CD4-positive, alpha-beta T cell treated with Interleukin-15 for 4 hours (primary cell): ENCODE measurements around the gene GAS2L1.
A peak's percentile ranks its signal among the peaks of the same experiment; 100 is the strongest.

ENCODE experiments used
- DNase-seq: peaks from one replicate; pipeline ENCODE4 v3.0.0-alpha.2; 2020; ENCODE audit warnings: low spot score

GAS2L1 gene

DNA sequence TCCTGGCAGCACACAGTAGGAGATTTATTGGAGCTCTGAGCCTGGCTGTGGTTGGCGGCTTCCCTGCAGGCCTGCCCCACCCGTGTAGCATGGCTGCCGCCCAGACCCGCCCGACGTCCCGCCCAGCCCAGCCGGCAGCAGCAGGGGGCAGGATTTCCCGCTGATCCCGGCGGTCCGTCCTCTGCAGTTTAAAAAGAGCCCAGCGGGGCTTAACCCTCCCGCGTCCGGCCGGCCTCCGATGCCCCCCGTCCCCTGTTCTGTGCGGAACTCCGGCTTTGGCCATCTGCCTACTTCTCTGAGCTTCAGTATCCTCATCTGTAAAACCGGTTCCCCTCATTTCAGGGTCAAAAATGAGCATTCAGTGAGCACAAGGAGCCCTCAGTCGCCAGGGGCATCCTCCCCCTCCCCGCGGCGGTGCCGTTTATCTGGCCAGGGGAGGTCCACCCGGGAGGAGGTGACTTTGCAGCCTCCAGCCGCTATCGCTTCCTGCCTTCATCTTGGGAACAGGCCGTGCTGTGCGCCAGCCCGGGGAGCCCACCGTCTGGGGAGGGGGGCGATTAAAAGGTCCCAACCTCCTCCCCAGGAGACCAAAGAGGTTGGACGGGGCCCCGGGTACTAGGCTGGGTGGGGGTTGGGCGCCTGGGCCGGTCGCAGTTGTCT lies at the start of gene GAS2L1:
Gene GAS2L1, plus strand, starts transcription at position 476 of the 660 bp plus-strand sequence. CDS start 1,456 bp downstream, outside the sequence.
- peak; percentile 33 for DNase-seq

DNA sequence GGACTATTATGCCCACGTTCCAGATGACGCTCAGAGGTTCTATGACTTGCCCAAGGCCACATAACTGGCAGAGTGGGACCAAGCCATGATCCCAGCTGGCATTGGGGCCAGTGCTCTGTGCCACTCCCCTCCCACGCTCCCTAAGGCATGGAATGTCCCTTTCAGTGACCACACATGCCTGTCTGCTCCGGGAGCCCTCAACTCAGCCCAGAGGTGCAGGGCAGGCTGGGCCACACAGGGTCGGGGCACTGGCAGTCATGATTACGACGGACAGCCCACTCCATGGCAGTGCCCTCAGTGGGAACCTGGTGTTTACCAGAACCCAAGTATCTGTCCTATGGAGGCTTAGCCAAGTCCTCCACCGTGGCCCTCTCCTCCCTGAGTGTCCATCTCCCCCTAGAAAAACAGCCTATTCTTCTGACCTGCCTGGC lies 48.7 kb upstream of the GAS2L1 start:
- DNase-seq, result no peak

DNA sequence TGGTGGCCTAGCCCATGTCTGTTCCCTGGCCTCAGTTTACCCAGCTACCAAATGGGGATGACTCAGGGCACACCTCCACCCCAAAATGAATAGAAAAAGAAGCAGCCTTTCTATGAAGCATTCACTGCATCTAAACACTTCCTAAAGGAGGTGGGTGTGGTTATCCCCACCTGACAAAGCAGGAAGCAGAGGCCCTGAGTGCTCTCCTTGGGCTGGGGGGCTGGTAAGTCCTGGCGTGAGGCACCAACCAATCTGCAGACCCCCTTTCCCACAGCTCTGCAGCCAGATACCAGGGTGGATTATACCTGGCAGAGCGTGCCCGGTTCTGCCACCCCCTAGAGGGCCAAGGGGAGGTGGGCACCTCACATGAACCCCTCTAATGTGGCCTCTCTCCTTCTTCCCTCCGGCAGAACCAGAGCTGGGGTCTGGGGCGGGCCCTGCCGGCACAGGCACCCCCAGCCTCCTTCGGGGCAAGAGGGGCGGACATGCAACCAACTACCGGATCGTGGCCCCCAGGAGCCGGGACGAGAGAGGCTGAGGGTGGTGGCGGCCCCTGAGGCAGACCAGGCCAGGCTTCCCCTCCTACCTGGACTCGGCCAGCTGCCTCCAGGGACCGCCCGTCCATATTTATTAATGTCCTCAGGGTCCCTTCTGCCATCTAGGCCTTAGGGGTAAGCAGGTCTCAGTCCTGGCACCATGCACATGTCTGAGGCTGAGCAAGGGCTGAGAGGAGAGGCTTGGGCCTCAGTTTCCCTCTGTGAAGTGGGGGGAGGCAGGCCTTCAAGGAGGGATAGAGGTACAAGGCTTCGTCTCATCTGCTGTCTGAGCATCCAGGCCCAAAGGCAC lies 47.8 kb upstream of the GAS2L1 start:
- no peak for DNase-seq

DNA sequence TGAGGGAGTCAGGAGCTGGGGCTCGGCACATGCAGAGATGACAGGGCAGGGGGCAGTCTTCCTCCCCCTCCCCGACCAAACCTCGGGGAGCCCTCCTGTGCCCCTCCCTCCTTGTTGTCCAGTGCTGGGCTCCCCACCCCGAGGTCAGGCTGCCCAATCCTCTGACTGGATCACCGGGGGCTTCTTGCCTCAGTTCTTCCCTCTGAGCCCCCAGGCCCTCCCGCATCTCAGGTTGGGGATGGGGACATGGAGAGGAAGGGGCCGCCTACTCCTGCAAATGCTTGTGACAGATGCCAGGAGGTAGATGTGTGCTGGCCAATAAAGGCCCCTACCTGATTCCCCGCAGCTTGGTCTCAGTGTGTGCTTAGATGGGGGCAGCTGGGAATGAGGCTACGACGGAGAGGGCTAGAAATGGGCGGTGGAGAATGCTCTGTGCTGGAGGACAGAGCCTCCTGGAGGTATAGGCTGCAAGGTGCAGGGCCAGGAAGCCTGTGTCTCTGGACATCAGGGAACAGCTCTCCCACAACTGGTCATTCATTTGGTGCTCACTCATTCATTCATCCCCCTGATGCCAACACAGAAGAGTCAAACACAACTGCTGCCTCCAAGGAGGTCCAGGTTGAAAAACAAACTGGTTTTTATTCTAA lies 47.1 kb upstream of the GAS2L1 start:
- DNase-seq, result no peak

DNA sequence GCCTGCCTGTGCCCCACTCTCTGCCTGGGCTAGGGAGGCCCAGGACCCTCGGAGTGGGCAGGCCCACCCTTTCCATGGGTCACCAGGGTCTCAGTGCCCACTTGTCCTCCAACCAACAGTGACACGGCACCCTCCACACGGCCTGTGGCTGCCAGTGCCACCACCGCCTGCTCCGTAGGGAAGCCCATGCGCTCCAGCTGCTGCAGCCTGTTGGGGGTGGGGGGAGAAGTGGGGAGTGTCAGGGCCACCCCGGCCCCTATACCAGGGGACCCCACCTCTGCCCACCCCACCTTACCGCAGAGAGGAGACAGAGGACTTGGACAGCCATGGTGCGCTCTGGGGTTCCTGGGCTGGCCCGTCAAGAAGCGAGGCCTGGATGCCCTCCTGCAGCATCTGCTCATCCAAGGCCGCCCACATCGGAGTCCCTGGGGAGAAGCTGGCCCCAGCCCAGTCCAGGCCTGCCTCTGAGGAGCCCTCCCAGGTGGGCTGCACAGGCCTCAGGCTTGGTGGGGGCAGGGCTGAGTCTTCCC lies 46.4 kb upstream of the GAS2L1 start:
- no peak for DNase-seq

DNA sequence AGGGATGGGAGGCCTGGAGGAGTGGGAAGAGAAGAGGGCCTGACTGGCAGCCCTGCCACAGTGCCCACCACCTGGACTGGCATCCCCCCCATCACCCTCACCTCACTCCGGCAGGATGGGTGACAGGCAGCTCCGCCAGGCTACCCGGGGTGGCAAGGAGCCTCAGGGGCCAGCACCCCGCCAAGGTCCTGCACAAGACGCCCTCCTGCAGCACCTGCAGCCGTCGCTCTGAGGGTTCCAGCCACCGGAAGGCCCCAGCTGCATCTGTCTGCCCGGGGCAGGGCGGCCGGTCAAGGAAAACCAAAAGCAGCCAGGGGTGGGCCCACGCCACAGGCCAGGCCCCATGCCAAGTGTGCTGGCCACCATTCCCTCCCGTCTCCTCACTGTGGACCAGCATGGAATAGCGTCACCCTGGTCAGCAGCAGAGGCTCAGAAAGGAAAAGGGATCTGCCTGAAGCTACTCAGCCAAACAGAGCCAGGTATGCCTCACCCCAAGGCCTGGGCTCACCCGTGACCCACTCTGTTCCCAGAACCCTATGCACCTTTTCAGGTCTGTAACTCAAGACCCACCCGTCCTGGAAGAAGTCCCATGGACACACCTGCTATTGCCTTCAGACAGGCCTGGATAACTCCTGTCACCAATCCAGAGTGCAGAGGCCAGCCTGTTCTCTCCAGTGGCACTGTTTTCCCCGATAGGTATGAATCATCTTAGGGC lies 45.7 kb upstream of the GAS2L1 start:
- no peak for DNase-seq

DNA sequence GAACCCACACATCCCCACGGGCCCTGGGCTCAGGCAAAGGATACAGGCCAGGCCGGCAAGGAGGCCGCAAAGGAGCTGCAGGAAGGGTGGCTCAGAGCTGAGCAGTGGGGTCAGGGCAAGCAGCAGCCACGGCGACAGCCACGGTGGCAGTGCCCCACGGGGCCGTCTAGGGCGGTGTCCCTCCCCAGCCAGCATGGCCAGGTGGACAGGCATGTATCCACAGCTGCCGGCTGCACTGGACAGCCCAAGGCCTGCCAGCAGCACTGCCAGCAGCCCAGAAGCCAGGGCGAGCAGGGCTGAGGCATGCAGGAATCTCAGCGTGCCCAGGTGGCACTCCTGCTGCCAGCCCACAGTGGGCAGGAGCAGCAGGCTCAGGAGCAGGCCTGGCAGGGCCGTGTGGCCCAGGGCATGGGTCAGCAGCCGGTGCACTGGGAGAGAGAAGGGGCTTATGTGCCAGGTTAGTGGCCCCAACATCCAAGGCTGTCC lies 42.6 kb upstream of the GAS2L1 start:
- DNase-seq, result no peak

DNA sequence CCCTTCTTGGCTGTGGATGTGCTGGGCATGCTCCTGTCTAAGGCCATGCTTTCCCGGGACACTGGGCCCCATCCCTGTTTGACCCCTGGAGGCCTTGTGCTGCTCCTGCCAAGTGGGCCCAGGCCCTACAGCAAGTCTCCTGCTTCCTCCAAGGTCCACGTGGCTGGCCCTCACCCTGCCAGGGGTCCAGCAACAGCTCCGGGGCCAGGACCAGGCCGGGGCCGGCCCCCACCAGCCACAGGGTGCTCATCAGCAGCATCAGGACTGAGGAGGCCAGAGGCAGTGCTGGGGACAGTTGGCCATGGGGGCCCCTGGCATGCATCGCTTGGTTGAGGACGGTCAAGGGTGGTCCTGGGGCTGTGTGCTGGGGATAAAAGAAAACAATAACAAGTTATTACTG lies 41.1 kb upstream of the GAS2L1 start:
- DNase-seq, result no peak

DNA sequence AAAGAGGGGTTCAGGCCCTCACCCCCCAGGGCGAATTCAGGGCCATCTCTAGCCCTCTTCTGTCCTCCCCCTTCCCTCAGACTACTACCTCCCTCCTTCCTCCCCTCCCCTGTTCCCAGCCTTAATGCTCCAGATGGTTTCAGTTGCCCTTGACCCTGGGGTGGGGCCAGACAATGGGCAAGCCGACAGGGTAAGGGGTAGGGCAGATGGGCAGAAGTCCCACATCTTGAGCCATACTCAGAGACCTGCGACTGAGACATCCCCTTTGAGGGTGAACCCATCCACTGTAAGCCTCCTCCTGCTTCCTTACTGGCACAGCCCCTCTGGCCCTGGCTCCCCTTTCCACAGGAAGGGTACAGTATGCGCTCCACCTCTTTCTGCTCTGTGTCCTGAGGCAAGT lies 40.5 kb upstream of the GAS2L1 start:
- DNase-seq, result no peak

DNA sequence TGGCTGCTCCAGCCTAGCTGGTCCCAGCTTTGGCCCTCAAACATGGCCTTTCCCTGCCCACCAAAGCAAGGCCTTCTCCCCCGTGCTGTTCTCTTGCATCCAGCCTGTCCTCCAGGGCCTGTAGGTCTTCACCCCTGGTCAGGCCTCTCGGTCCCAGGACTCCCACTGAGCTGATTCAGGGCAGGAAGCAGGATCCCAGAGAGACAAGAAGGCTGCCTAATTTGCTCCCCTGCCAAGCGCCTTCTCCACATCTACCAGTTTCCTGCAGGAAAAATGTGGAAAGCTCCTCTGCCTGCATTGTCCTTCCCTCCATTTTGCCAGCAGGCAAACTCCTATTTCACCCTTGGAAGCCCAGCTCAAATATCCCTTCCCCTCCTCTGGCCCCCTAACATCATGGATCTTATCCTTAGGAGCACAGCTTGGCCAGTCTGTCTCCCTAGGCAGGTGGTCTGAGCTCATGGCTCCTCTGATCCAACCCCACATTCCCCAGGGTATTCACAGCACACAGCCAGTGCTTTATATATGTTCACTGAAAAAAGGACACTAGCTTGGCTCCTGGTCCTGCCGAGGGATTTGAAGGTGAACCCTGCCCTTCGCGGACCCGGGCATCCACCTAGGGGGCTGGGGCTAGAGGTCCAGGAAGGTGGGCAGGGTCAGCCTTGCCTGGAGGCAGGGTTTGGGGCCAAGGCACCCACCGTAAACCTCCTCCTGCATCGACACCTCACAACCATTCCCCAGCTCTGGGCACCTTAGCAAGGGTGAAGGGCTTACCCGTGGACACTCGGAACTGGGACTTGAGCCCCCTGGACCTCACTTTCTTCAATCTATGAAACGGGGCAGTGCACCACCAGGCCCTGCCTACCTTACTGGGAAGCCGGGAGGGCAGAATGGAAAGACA lies 39.6 kb upstream of the GAS2L1 start:
- DNase-seq, result no peak

DNA sequence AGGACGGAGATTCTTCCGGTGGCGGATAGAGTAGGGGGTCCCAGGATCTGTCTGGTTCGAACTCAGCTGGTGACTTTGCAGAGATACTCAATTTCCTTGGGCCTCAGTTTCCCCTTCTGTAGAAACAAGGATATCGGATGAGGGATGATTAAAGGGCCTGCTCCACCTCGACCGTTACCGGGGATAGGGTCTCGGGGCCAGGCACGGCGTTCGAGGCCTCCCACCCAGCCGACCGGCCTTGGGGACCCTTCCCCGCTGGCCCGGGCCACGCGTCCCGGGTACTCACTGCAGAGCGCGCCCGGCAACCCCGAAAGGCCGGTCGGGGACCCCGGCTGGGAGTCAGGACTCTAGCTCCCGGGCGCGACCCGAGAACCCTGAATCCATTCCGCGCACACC lies 39.0 kb upstream of the GAS2L1 start:
- DNase-seq, result no peak

DNA sequence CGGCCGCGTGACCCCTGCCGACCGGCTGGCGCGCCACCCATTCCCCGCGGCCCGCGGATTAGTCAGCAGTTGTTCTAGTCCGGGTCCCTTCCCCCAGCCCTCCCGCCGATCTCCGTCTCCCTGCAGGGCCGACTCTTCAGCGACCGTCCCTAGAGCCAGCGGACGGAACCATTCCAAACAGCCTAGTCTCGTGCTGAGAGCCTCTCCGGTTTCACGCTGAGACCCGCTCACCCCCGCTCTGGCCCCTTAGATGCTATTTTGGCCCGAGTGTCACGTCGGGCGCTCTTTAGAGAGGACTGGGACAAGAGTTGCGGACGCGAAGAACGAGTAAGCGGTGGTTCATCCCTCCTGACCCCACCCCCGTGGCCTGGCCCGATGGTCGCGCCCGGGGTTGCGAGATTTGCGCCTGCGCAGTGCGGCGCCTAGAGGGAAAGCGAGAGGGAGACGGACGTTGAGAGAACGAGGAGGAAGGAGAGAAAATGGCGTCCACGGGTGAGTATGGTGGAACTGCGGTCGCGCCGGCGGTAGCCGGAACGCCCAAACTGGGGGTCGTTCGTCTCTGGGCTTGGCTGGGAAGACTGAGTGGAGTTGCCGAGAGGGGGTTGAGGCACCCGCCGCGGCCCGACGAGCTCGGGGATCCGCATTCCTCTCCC lies 38.5 kb upstream of the GAS2L1 start, which contains the start of the genes EWSR1 and RHBDD3:
Gene EWSR1, plus strand, starts transcription at position 411 of the 653 bp plus-strand sequence. Its CDS starts 69 bp downstream, at position 480.
Gene RHBDD3, minus strand, starts transcription at position 124 of the 653 bp plus-strand sequence. CDS start 2,355 bp downstream, outside the sequence.
- peak; percentile 98 for DNase-seq

DNA sequence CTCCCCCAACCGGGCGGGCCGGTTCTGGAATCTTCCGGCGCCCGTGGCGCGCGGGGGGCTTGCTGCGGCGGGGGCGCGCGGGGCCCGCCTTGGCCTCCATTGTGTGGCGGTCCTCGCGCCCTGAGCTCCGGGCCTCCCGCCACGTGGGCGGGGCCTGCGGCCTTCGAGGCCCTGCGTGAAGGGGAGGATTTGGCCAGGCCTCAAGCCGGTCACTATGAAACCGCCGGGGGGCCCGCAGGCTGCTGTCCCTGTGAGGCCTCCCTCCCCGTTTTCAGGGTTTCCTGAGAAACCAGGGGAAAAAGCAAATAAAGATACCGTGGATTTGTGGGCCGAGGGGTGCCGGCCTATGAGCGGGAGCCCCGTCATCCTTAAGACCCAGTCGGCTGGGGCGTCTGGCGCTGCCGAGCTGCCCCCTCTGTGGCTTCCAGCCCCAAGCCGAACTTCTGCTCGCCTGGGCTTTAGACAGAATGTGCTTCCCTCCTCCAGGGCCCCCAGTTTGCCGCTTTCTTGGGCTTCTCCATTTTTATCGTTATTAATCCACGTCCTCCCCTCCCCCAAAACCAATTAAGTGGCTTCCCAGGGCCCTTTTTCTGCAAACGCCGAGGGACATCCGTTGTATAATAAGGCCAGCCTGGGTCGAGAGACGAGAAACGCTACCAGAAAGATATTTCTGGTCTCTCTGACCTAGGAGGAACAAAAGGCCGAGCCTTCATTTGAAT lies 37.8 kb upstream of the GAS2L1 start:
- DNase-seq, result peak; percentile 20

DNA sequence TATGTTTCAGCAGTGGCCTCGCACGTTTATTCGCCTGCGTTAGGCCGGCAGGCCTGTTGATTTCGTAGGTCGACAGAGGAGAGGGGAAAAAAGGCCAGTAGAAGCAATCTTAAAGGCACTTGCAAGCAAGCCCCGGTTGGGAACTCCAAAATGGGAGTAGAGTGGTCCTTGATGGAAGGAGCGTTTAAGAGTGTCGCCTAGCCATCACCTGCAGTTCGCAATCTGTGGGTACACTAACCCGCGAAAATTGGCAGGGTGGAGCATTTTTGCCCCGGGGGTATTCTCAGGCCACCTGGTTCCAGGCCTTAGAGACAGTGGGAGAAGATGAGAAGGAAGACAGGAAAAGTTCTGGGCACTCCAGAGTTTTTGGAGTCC lies 37.2 kb upstream of the GAS2L1 start:
- DNase-seq, result no peak

DNA sequence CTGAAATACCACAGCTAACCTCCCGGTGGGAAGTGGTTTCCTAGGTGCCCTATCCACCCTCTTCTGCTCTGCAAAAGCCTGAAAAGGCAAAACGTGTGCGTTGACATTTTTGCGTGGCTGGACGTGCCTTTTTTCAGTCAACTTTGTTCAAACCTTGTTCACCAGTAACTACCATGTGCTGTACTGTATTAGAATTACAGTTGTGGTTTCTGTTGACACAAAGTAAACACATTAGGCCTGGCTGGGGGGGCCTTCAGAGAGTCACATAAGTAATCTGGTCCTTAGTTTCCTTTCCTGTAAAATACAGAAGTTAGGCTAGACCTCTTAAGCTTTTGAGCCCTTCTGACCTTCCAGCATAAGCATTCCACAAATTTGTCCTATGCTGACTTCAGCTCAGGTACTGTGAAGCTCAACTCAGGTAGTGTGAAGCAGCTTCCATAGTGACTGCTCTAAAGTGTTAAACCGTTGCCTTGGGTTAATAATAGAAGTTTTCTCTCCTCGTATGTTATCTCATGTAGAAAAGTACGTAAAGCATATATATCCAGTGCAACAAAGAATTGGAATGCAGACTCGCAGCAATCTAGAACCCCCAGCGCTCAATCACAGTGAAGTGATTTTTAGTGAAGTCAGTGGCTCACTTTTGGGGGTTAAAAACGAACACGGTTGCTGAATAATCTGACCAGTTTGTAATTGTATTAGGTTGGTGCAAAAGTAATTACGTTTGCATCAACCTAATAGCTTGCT lies 36.5 kb upstream of the GAS2L1 start:
- DNase-seq, result no peak

DNA sequence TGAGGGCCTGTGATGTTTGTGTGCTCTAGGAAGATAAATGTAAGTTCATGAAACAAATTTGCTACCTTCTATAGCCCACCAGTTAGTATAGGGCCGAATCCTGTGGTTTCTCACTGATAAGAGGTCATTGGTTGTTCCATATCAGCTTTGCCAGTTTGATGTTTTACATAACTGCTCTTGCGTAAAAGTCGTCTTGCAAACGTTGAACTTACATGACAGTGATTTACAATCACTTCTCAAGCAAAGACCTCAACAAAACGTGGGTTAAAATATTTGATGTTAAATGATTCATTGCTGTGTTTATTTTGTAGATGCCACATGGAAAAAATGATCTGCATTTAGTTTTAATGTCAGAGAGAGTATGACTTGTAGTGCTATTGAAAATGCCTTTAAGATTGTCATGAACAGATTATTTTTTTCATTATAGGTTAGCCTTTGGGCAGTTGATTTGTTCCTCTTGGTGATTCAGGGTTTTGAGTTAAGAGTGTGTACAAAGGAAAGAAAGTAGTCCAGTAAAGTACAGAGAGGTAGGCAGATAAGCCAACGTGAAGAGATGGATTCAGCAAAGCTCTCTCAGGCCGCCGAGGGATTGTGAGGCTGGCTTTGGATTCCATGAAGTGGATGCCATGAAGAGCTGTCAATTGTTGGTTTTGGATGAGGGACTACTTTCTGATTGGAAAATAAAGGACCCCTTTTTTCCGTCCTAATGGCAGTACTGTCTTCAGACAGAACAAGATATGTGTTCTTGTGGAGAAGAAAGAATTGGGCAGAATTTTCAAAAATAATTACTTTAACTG lies 35.8 kb upstream of the GAS2L1 start:
- DNase-seq, result no peak

DNA sequence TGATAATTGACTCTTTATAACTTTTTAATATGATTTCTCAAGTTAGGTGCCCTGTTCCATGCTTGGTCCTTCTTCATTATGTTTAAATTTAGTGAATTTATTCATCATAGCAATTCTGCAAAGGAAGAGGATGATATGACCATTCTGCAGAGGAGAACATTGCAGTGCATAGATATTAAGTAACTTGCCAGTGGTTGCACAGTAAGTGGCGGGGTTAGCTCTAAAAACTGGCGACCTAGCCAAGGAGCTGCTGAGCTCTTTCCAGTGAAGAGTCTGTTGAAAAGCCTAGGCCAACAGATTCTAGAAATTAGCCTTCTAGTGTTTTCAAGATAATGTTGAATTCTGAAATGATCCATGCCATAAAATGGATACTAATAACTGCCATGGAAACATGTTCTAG lies 33.8 kb upstream of the GAS2L1 start:
- DNase-seq, result no peak

DNA sequence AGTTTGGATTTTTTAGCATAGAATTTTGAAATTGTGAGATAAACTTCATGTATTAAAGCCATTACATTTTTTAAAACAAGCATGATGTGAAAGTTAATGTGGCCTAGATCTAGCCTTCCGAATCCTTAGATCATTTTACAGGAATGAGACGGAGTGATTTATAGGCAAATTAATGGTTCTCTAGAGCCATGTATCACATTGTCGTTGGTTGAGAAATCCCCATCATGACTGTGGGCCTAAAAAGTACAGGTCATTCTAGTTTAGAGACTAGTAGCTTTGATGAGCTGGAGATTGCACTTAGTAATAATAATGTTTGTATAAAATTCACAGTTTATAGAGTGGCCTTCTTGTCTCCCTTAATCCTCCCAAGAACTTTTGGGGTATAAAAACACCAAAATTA lies 31.3 kb upstream of the GAS2L1 start:
- no peak for DNase-seq
